ENCODE results near the gene TSPAN13. TPM values are rescaled to one million over a fixed set of nuclear protein-coding genes. Genes with fewer than 3 reads are reported as not detected.
A peak's percentile ranks its signal among the peaks of the same experiment; 100 is the strongest.

Gene TSPAN13
- total RNA-seq, 1 experiment from 2014 or later, result 80.8 TPM

GRCh38 chr7:16812542-16813231 is 59.1 kb downstream of the TSPAN13 start:
- Histone ChIP-seq H3K9me3 (ENCODE audit: control insufficient read depth, insufficient read depth, low read depth, low read length) (no peaks in the 10 kb centered on the region), H3K27ac (ENCODE audit: low read length) (peak overlapping the region; percentile 76; the same call in 1 of the 2 replicates), H3K4me1 (ENCODE audit: control insufficient read depth, insufficient read depth, low read length) (peaks cover 35% of the 10 kb centered on the region), H3K27me3 (ENCODE audit: control insufficient read depth, insufficient read depth, low read length) (no peaks in the 10 kb centered on the region), H3K36me3 (ENCODE audit: control insufficient read depth, insufficient read depth, low read length) (no peaks in the 10 kb centered on the region), H3K4me3 (ENCODE audit: low read depth in 2 of 2, low read length in 2 of 2) (no peak overlapping the region)
- intact Hi-C loops (cut with micrococcal nuclease; ENCODE audit: unreplicated experiment), result no loop called here
- in situ Hi-C loops (cut with HindIII; ENCODE audit: low pct_unique_long_range_greater_than_20kb, low sequenced_read_pairs), result no loop called here
- DNase-seq (ENCODE audit: low read depth, low spot score) (no peak), ATAC-seq (no peak)
- POLR2A ChIA-PET, result interaction anchor here (0.6 kb wide), 3 partner anchors 27 to 95 kb away, joined by 3 to 12 read pairs (median 3); no protein-coding TSS in a partner anchor
- TF ChIP-seq CTCF (IDR thresholded peaks at IDR 0.05), result no peak
- TF ChIP-seq POLR2AphosphoS5 (IDR thresholded peaks at IDR 0.05; ENCODE audit: low read depth, low read length), result no peak
- no peak for TF ChIP-seq TCF7L2 (IDR thresholded peaks at IDR 0.05; ENCODE audit: low read depth, low read length)
- TF ChIP-seq SIN3A (IDR thresholded peaks at IDR 0.05; ENCODE audit: borderline replicate concordance, insufficient read depth, low read depth, low read length), result no peak
- no peak for TF ChIP-seq REST (IDR thresholded peaks at IDR 0.05; ENCODE audit: insufficient read depth in 1 of 2, low read depth in 2 of 2, low read length in 1 of 2)
- CTCF ChIA-PET, result no interaction called here
- BruUV-seq (replicated peaks), result no TSS peak

GRCh38 chr7:16813232-16813616 is 59.7 kb downstream of the TSPAN13 start:
- H3K36me3 ChIP-seq (ENCODE audit: control insufficient read depth, insufficient read depth, low read length), result no peaks in the 10 kb centered on the region
- intact Hi-C loops (cut with micrococcal nuclease; ENCODE audit: unreplicated experiment) (no loop called here), in situ Hi-C loops (cut with HindIII; ENCODE audit: low pct_unique_long_range_greater_than_20kb, low sequenced_read_pairs) (no loop called here)
- CTCF ChIA-PET, result interaction anchor here (0.6 kb wide), 1 partner anchor 24 kb away, joined by 3 read pairs; no protein-coding TSS in a partner anchor
- TF ChIP-seq REST (IDR thresholded peaks at IDR 0.05; ENCODE audit: insufficient read depth in 1 of 2, low read depth in 2 of 2, low read length in 1 of 2), result no peak
- DNase-seq (ENCODE audit: low read depth, low spot score), result no peak
- peak overlapping the region; percentile 57; the same call in 1 of the 2 replicates for H3K27ac ChIP-seq (ENCODE audit: low read length)
- no peak overlapping the region for H3K4me3 ChIP-seq (ENCODE audit: low read depth in 2 of 2, low read length in 2 of 2)
- BruUV-seq (replicated peaks), result no TSS peak
- no peaks in the 10 kb centered on the region for H3K9me3 ChIP-seq (ENCODE audit: control insufficient read depth, insufficient read depth, low read depth, low read length)
- peaks cover 35% of the 10 kb centered on the region for H3K4me1 ChIP-seq (ENCODE audit: control insufficient read depth, insufficient read depth, low read length)
- no peak for ATAC-seq
- POLR2A ChIA-PET, result no interaction called here
- H3K27me3 ChIP-seq (ENCODE audit: control insufficient read depth, insufficient read depth, low read length), result no peaks in the 10 kb centered on the region
